Measurements from ENCODE around the gene MUL1.
A peak's percentile ranks its signal among the peaks of the same experiment; 100 is the strongest.

Gene MUL1

GRCh38 chr1:20485527-20486456, 22.2 kb downstream of the MUL1 start, which contains the start of gene CAMK2N1:
Gene CAMK2N1, minus strand, starts transcription at chr1:20486210. Its CDS starts 831 bp downstream, at chr1:20485379.
- peak in 2 of 3 experiments; percentile 45 to 50 for DNase-seq (ENCODE audit: low read depth in 3 of 3)

GRCh38 chr1:20484519-20485462, 23.2 kb downstream of the MUL1 start:
- no peak for DNase-seq (ENCODE audit: low read depth in 3 of 3)

DNA sequence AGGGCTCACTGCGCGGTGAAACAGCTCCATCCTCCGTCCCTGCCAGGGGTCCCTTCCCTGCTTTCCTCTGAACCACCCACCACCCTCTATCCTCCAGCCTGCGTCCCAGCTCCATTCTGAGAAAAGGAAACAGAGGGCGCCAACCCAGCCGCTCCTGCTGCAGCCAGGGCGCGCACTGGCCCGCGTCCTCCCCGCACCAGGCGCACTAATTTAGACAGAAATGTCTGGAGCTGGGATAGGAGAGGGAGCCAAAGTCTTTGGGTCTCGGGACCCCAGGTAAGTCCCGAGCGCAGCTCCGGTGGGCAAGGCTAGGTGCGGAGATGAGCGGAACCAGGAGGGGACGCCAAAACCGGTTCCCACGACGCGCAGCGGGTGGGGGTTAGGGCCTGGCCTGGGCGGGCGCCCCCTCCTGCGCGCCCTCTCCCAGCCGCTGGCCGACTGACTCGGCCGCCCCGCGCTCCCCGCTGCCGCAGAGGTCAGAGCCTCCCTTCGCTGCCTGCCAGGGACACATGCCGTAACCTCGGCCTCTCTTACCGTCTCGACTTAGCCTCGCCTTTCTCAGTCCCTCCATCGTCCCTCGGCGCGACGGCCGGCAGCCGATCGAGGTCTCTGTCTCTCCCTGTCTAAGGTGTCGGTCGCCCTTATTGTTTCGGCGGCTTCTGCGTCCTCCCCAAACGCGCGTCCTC, 24.0 kb downstream of the MUL1 start:
- no peak for DNase-seq (ENCODE audit: low read depth in 3 of 3)

DNA sequence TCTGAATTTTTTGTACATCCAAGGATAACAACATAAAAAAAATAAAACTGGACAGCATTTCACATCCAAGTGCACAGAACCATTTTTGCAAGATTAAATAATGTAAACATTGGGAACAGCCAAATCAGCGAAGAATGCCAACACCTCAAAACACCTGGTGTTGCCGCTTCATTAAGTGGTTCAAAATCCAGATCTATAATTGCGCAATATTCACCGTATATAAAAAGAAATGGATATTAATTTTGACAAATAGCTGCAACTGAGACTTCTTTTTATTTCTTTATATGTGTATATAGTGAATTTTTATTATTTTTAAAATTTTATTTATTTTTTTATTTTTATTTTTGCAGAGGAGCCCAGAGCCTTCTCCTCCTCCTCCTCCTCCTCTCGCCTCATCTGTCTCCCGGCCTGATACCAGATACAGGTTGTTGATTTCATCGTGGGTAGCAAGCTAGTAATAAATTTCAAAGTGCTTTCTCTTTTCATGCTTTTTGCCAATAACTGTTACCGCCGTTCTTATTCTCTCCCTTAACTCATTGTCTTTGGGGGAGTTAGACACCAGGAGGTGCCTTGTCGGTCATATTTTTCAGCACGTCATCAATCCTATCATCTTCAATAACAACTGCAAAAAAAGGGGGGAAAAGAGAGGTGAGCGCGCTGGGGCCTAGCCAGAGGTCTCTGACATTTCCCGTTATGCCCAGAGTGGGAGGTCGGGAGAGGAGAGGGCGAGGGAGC, 24.7 kb downstream of the MUL1 start:
- no peak for DNase-seq (ENCODE audit: low read depth in 3 of 3)

- DNase-seq (ENCODE audit: low read depth in 3 of 3), result no peak
These were observed 26.1 kb downstream of the MUL1 start for GRCh38 chr1:20481643-20482498.

DNA sequence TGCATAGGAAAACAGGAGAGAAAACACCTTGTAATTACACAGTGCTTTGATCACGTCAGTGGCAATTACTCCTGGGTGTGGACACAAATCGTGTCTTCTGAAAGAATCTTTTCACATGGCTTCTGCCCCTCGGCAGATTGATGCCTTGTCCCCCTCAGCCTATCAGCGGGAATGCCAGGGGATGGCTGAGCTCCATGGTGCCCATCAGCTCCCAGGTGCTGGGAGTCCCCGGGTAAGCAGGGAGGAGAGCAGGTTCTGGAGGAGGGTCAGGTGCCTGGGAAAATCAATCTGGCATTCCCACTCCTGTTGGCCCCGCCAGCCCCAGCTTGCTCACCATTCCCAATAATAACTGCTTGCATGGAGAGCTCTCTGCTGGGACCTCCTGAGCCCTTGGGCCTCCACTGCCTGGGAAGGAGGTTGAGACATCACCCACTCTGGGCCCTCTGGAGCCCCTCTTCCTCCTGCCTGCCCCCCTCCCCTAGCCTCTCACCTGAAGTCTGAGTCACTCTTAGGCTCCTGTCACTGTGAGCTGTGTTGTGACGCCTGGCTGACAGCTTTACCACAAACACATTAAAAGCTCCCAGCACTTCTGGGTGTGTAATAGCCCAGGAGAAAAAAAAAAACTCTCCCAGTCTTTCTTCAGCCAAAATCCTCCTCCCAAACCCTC, 26.9 kb downstream of the MUL1 start:
- no peak for DNase-seq (ENCODE audit: low read depth in 3 of 3)

GRCh38 chr1:20480243-20480944, 27.6 kb downstream of the MUL1 start:
- DNase-seq (ENCODE audit: low read depth in 3 of 3), result no peak

- DNase-seq (ENCODE audit: low read depth in 3 of 3), result no peak
These were observed 28.1 kb downstream of the MUL1 start for GRCh38 chr1:20479840-20480239.

GRCh38 chr1:20478057-20478635, 29.8 kb downstream of the MUL1 start:
- no peak for DNase-seq (ENCODE audit: low read depth in 3 of 3)

GRCh38 chr1:20477348-20478056, 30.4 kb downstream of the MUL1 start:
- no peak for DNase-seq (ENCODE audit: low read depth in 3 of 3)

DNA sequence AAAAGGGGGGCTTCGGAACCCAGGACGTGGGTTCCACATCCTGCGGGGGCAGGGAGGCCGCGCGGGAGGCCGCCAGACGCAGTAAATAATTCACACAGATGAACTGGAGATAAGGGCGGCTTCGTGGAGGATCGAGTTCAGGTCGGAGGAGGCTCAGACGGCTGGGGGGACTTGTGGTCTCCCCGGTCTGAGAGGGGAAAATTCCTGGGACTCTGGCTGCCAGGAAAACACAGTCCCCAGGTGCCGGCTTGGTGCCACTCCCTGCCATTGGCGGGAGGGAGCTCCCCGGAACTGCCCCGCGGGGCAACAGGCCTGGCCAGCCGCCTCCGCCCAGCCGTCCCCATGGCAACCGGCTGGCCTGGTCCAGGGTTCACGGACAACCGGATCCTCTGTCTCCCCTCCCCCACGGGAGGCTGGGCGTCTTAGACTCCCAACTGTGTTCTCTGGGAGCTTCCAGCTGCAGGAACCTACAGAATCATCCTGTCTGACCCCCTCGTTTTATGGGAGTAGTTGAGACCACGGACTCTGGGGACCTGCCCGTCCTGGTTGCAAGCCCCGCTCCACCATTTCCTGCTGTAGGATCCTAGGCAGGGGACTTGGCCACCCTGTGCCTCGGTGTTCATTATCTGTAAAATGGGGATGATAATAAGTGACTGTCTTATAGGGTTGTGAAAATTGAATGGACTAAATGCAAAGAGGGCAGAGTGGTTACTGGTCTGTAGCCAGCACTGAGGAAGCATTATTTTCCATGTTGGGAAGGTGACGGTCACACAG, 31.5 kb downstream of the MUL1 start:
- DNase-seq (ENCODE audit: low read depth in 3 of 3), result no peak

DNA sequence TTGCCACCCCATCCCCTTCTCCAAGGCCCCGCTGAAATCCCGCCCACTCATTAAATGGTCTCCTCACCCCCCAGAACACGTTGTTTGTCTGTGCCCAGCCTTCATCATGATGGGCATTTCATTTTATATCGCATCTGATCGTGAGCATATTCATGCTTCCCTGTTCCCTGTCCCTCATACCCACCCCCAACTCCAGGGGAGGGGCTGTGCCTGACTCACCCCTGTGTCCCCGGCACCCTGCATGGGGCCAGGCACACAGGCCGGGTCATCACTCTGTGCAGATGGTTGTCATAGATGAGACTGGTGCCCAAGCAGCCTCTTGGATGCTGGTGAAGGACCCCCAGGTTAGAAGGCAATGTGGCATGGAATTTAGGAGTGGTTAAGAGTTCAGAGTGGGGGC, 33.0 kb downstream of the MUL1 start:
- no peak for DNase-seq (ENCODE audit: low read depth in 3 of 3)

DNA sequence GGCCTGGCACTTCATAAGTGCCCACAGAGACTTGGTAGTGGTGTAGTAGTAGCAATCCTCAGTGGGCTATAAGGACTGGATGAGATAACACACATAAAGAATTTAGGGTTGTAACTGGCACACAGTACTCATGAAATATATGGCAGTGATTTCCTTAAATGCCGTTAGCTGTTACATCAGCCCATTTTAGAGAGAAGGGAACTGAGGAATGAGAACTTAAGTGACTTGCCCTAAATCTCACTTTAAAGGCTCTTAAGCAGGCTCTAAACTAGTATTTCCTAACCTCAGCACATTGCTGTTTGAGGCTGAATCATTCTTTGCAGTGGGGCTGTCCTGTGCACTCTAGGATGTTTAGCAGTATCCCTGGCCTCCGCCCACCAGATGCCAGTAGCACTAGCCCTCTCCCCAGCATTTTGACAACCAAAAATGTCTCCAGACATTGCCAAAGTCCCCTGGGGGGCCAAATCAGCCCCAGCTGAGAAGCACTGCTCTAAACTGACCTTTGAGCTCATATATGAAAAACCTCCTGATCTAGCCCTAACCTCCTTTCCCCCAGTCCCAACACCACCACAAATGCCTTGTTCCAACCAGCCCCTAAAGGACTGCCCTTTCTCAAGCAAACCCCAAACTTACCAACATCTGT, 33.5 kb downstream of the MUL1 start:
- DNase-seq (ENCODE audit: low read depth in 3 of 3), result no peak

DNA sequence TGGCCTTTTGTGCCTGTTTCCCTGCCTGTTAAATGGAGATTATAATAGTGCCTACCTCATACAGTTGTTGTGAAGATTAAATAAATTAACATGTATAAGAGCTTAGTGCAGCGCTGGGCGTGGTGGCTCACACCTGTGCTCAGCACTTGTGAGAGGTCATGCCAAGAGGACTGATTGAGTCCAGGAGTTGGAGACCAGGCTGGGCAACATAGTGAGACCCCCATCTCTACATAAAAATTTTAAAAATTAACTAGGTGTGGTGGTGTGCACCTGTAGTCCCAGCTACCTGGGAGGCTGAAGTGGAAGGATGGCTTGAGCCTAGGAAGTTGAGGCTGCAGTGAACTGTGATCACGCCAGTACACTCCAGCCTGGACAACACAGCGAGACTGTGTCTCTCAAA, 34.1 kb downstream of the MUL1 start:
- no peak for DNase-seq (ENCODE audit: low read depth in 3 of 3)

- no peak for DNase-seq (ENCODE audit: low read depth in 3 of 3)
These were observed 34.9 kb downstream of the MUL1 start for GRCh38 chr1:20472860-20473711.

GRCh38 chr1:20472121-20472520, 35.8 kb downstream of the MUL1 start:
- no peak for DNase-seq (ENCODE audit: low read depth in 3 of 3)

Measured in stimulated activated CD4-positive, alpha-beta T cell treated with anti-CD3 and anti-CD28 coated beads, TNF-alpha, amount 100 ng/mL, for 4 hours (primary cell).